ENCODE measurements around the gene IFIT2. TPM values are rescaled to one million over a fixed set of nuclear protein-coding genes. Genes with fewer than 3 reads are reported as not detected.
A peak's percentile ranks its signal among the peaks of the same experiment; 100 is the strongest.

Gene IFIT2
- total RNA-seq, 6 experiments from 2014 or later = 8.7 to 14.1 (median 13.0) TPM

GRCh38 chr10:89273680-89274079 is 28.2 kb upstream of the IFIT2 start:
- peaks cover 81% of the 10 kb centered on the region for H3K4me1 Mint-ChIP-seq (ENCODE audit: low read depth)
- H3K4me3 Mint-ChIP-seq = no peak overlapping the region
- H3K27me3 Mint-ChIP-seq (ENCODE audit: insufficient read depth) = peaks cover 1% of the 10 kb centered on the region; the same call in 1 of the 2 replicates
- no peak for DNase-seq
- no peaks in the 10 kb centered on the region for H3K9me3 Mint-ChIP-seq
- H3K27ac Mint-ChIP-seq = no peak overlapping the region; the same call in 1 of the 2 replicates
- H3K36me3 Mint-ChIP-seq (ENCODE audit: low read depth) = peaks cover 7% of the 10 kb centered on the region
- TF ChIP-seq CTCF (IDR thresholded peaks at IDR 0.05) = no peak

- H3K27ac Mint-ChIP-seq = peak overlapping the region; percentile 76
- no peaks in the 10 kb centered on the region for H3K9me3 Mint-ChIP-seq
- peaks cover 88% of the 10 kb centered on the region for H3K4me1 Mint-ChIP-seq (ENCODE audit: low read depth)
Measured at GRCh38 chr10:89274928-89275327, 26.9 kb upstream of the IFIT2 start.

GRCh38 chr10:89275383-89275782 is 26.5 kb upstream of the IFIT2 start:
- Mint-ChIP-seq H3K36me3 (ENCODE audit: low read depth) (peaks cover 7% of the 10 kb centered on the region), H3K4me1 (ENCODE audit: low read depth) (peaks cover 88% of the 10 kb centered on the region), H3K4me3 (no peak overlapping the region; the same call in 1 of the 2 replicates), H3K27me3 (ENCODE audit: insufficient read depth) (peaks cover 1% of the 10 kb centered on the region; the same call in 1 of the 2 replicates), H3K27ac (peak overlapping the region; percentile 76), H3K9me3 (no peaks in the 10 kb centered on the region)
- DNase-seq = no peak
- no peak for TF ChIP-seq CTCF (IDR thresholded peaks at IDR 0.05)

More at GRCh38 chr10:89274928-89275327, 26.9 kb upstream of the IFIT2 start:
- no peak for TF ChIP-seq CTCF (IDR thresholded peaks at IDR 0.05)
- DNase-seq = peak; percentile 55
- peaks cover 7% of the 10 kb centered on the region for H3K36me3 Mint-ChIP-seq (ENCODE audit: low read depth)
- peaks cover 1% of the 10 kb centered on the region; the same call in 1 of the 2 replicates for H3K27me3 Mint-ChIP-seq (ENCODE audit: insufficient read depth)
- H3K4me3 Mint-ChIP-seq = peak overlapping the region; percentile 27; the same call in 1 of the 2 replicates

GRCh38 chr10:89278034-89278535 is 23.8 kb upstream of the IFIT2 start:
- H3K4me1 Mint-ChIP-seq (ENCODE audit: low read depth) = peaks cover 98% of the 10 kb centered on the region
- no peak for TF ChIP-seq CTCF (IDR thresholded peaks at IDR 0.05)
- peak overlapping the region; percentile 97 for H3K27ac Mint-ChIP-seq
- no peaks in the 10 kb centered on the region; the same call in 1 of the 2 replicates for H3K36me3 Mint-ChIP-seq (ENCODE audit: low read depth)
- H3K9me3 Mint-ChIP-seq = no peaks in the 10 kb centered on the region
- peaks cover 1% of the 10 kb centered on the region; the same call in 1 of the 2 replicates for H3K27me3 Mint-ChIP-seq (ENCODE audit: insufficient read depth)
- peak overlapping the region; percentile 75 for H3K4me3 Mint-ChIP-seq
- peak; percentile 96 for DNase-seq

GRCh38 chr10:89278900-89279392 is 22.9 kb upstream of the IFIT2 start:
- Mint-ChIP-seq H3K27ac (peak overlapping the region; percentile 70), H3K27me3 (ENCODE audit: insufficient read depth) (peaks cover 1% of the 10 kb centered on the region; the same call in 1 of the 2 replicates), H3K36me3 (ENCODE audit: low read depth) (no peaks in the 10 kb centered on the region; the same call in 1 of the 2 replicates), H3K4me1 (ENCODE audit: low read depth) (peaks cover 98% of the 10 kb centered on the region), H3K4me3 (no peak overlapping the region), H3K9me3 (no peaks in the 10 kb centered on the region)
- TF ChIP-seq CTCF (IDR thresholded peaks at IDR 0.05) = no peak
- no peak for DNase-seq
